Right lobe of liver (tissue), 6 donors: Measurements from ENCODE around the gene ANKRD33B. TPM values are rescaled to one million over a fixed set of nuclear protein-coding genes. Genes with fewer than 3 reads are reported as not detected.

Experiments used
- ATAC-seq, 4 donors: fragments of 200-7000 bp; cut with Tn5 transposase; one replicate each; pipeline ENCODE4 v1.9.1; 2020; ENCODE audit warnings: mild to moderate bottlenecking in 4 of 4, moderate library complexity in 4 of 4
- DNase-seq, 3 donors: peaks; one replicate each; pipeline ENCODE4 v3.0.0-alpha.2; 2020
- H3K27ac ChIP-seq, 3 donors: fragments of 200-600 bp; one replicate each; pipeline ENCODE4 v1.8.0; 2022
- H3K27me3 ChIP-seq, 2 donors: fragments of 200-600 bp; one replicate each; pipeline ENCODE4 v1.8.0; 2022
- H3K36me3 ChIP-seq, 4 donors: fragments of 200-600 bp; sonication (generic) in 1 of 4; one replicate each; pipeline versions ENCODE4 v1.5.1 to v1.8.0; 2017 to 2022; ENCODE audit warnings: control low read depth in 1 of 4
- H3K4me1 ChIP-seq, 4 donors: fragments of 200-600 bp; sonication (generic) in 1 of 4; one replicate each; pipeline versions ENCODE4 v1.5.1 to v1.8.0; 2017 to 2022; ENCODE audit warnings: control low read depth in 1 of 4
- H3K4me3 ChIP-seq, 3 donors: fragments of 200-600 bp; one replicate each; pipeline ENCODE4 v1.8.0; 2022
- H3K9me3 ChIP-seq, 4 donors: fragments of 200-600 bp; sonication (generic) in 1 of 4; one replicate each; pipeline versions ENCODE4 v1.5.1 to v1.8.0; 2017 to 2022; ENCODE audit warnings: control low read depth in 1 of 4
- CTCF ChIP-seq, 4 donors: fragments of 200-600 bp in 3 of 4; fragments of 450-650 bp in 1 of 4; IDR thresholded peaks; one replicate each; pipeline versions ENCODE4 v1.5.1 to v1.8.0; 2016 to 2022; ENCODE audit warnings: antibody characterized with exemption in 4 of 4, mild to moderate bottlenecking in 2 of 4
- POLR2A ChIP-seq: fragments of 450-650 bp; IDR thresholded peaks from one replicate; pipeline ENCODE4 v1.6.1; 2017; ENCODE audit warnings: antibody characterized with exemption, mild to moderate bottlenecking
- WGBS: methylation state at CpG from one replicate; pipeline ENCODE4 v1.1.6; 2018; ENCODE audit warnings: low coverage, low lambda C conversion rate; ENCODE audit not compliant: insufficient coverage; ENCODE audit errors: missing lambda C conversion rate; 5-methylcytosine and 5-hydroxymethylcytosine counted together
- intact Hi-C, 2 donors: fragments of 100-400 bp; cut with DNase I; formaldehyde crosslinking; loops; one replicate each; pipeline versions ENCODE4 v1.11.2 to v1.14.1; 2022
- total RNA-seq, 6 experiments: library from RNA; depleted of rRNA in 2 of 6; stranded (reverse); fragments of >200 nt in 2 of 6; fragmentation: NEBNext Ultra II Directional in 3 of 6; extraction: Animal tissue kit (Norgen Biotek cat#: 25700) in 3 of 6; gene quantifications; one replicate each; pipeline versions ENCODE4 v1.1.0 to v1.2.4, GENCODE V29; 2016 to 2023
- donor health status: DM: no; HTN: yes; CAD: no.
- donor health status: DM: no; HTN: no; CAD: no.
- donor health status: DM: no; HTN: no; CAD: no.
- donor health status: DM: no; HTN: yes; CAD: no.
- donor health status: DM: no; HTN: yes; CAD: no.

ANKRD33B gene
- total RNA-seq, 6 experiments from 2014 or later = 0.16 to 1.3 (median 0.29) TPM

- no peaks in the 10 kb centered on the region for H3K4me1 ChIP-seq
- 72% methylated on average over 10 of the region's 11 CpGs for WGBS
- no peaks in the 10 kb centered on the region for H3K9me3 ChIP-seq
- H3K27me3 ChIP-seq = no peaks in the 10 kb centered on the region
- H3K36me3 ChIP-seq = no peaks in the 10 kb centered on the region
- TF ChIP-seq POLR2A = no peak
- no peak for TF ChIP-seq CTCF (IDR thresholded peaks at IDR 0.05)
- H3K27ac ChIP-seq = no peak overlapping the region
- no peak overlapping the region for H3K4me3 ChIP-seq
- DNase-seq (no peak), ATAC-seq (no peak)
- intact Hi-C loops = no loop called here
Observed at GRCh38 chr5:10556893-10557746, 6.8 kb upstream of the ANKRD33B start.

GRCh38 chr5:10559151-10559550, 4.7 kb upstream of the ANKRD33B start:
- no peak for DNase-seq

GRCh38 chr5:10559871-10560270, 4.0 kb upstream of the ANKRD33B start:
- TF ChIP-seq CTCF (IDR thresholded peaks at IDR 0.05) (no peak), POLR2A (no peak)
- H3K27me3 ChIP-seq = peaks cover 0 to 5% of the 10 kb centered on the region in 2 donors
- ATAC-seq (no peak), DNase-seq (no peak)
- 60% methylated on average over 7 of the region's 7 CpGs for WGBS
- peaks cover 0 to 19% (median 0%) of the 10 kb centered on the region in 4 donors for H3K4me1 ChIP-seq
- intact Hi-C loops = no loop called here
- no peaks in the 10 kb centered on the region for H3K36me3 ChIP-seq
- H3K27ac ChIP-seq = no peak overlapping the region
- H3K4me3 ChIP-seq = no peak overlapping the region
- no peaks in the 10 kb centered on the region for H3K9me3 ChIP-seq

More at GRCh38 chr5:10559151-10559550, 4.7 kb upstream of the ANKRD33B start:
- H3K36me3 ChIP-seq = no peaks in the 10 kb centered on the region
- H3K9me3 ChIP-seq = no peaks in the 10 kb centered on the region
- no peak for TF ChIP-seq CTCF (IDR thresholded peaks at IDR 0.05)
- TF ChIP-seq POLR2A = no peak
- no peaks in the 10 kb centered on the region for H3K27me3 ChIP-seq
- H3K27ac ChIP-seq = no peak overlapping the region
- no peak overlapping the region for H3K4me3 ChIP-seq
- intact Hi-C loops = no loop called here
- ATAC-seq = no peak
- WGBS = 69% methylated on average over 4 of the region's 4 CpGs
- peaks cover 0 to 14% (median 0%) of the 10 kb centered on the region in 4 donors for H3K4me1 ChIP-seq

GRCh38 chr5:10562201-10563109, 1.4 kb upstream of the ANKRD33B start:
- WGBS = 69% methylated on average over 5 of the region's 45 CpGs
- DNase-seq = no peak
- Histone ChIP-seq H3K36me3 (no peaks in the 10 kb centered on the region), H3K4me1 (peaks cover 0 to 24% (median 3%) of the 10 kb centered on the region in 4 donors), H3K4me3 (no peak overlapping the region), H3K27ac (no peak overlapping the region), H3K9me3 (no peaks in the 10 kb centered on the region), H3K27me3 (peaks cover 0 to 8% of the 10 kb centered on the region in 2 donors)
- intact Hi-C loops = no loop called here
- no peak for ATAC-seq
- TF ChIP-seq CTCF (IDR thresholded peaks at IDR 0.05) (no peak), POLR2A (no peak)
